Measurements from ENCODE around the gene DCAF8.
A peak's percentile ranks its signal among the peaks of the same experiment; 100 is the strongest.
"Not testable (repeated sequence)": the region's sequence is repeated elsewhere in the genome, so short reads cannot be mapped to it uniquely, and the experiment has no call there.

The DCAF8 gene

GRCh38 chr1:160261893-160262794 is at the start of gene DCAF8:
Gene DCAF8, minus strand, starts transcription at chr1:160262549. Its CDS starts 18,541 bp downstream, at chr1:160244008.
- Mint-ChIP-seq H3K9me3 (no peaks in the 10 kb centered on the region), H3K4me3 (peak within 1 kb of the TSS; percentile 99), H3K36me3 (peaks cover 56% of the 10 kb centered on the region), H3K4me1 (peaks cover 41% of the 10 kb centered on the region), H3K27ac (peak within 1 kb of the TSS; percentile 100)
- ATAC-seq (peak; percentile 88), DNase-seq (ENCODE audit: low spot score in 2 of 2) (peak; percentile 94 to 99)

- Mint-ChIP-seq H3K27ac (no peak overlapping the region), H3K9me3 (no peaks in the 10 kb centered on the region), H3K4me3 (no peak overlapping the region), H3K4me1 (no peaks in the 10 kb centered on the region), H3K36me3 (peaks cover 100% of the 10 kb centered on the region)
- ATAC-seq (no peak), DNase-seq (ENCODE audit: low spot score in 2 of 2) (no peak)
Measured at GRCh38 chr1:160309571-160309970, 47.2 kb upstream of the DCAF8 start.

- DNase-seq (ENCODE audit: low spot score in 2 of 2) = no peak
- H3K36me3 Mint-ChIP-seq = peaks cover 100% of the 10 kb centered on the region
- H3K27ac Mint-ChIP-seq = no peak overlapping the region
- H3K4me1 Mint-ChIP-seq = no peaks in the 10 kb centered on the region
- no peaks in the 10 kb centered on the region for H3K9me3 Mint-ChIP-seq
- ATAC-seq = no peak
- H3K4me3 Mint-ChIP-seq = no peak overlapping the region
Measured at GRCh38 chr1:160309185-160309557, 46.8 kb upstream of the DCAF8 start.

- H3K9me3 Mint-ChIP-seq = no peaks in the 10 kb centered on the region
- no peak for DNase-seq (ENCODE audit: low spot score in 2 of 2)
- peaks cover 100% of the 10 kb centered on the region for H3K36me3 Mint-ChIP-seq
- peak overlapping the region; percentile 29 for H3K27ac Mint-ChIP-seq
- no peak for ATAC-seq
- no peaks in the 10 kb centered on the region for H3K4me1 Mint-ChIP-seq
- no peak overlapping the region for H3K4me3 Mint-ChIP-seq
Measured at GRCh38 chr1:160308451-160309184, 46.3 kb upstream of the DCAF8 start.

DNA sequence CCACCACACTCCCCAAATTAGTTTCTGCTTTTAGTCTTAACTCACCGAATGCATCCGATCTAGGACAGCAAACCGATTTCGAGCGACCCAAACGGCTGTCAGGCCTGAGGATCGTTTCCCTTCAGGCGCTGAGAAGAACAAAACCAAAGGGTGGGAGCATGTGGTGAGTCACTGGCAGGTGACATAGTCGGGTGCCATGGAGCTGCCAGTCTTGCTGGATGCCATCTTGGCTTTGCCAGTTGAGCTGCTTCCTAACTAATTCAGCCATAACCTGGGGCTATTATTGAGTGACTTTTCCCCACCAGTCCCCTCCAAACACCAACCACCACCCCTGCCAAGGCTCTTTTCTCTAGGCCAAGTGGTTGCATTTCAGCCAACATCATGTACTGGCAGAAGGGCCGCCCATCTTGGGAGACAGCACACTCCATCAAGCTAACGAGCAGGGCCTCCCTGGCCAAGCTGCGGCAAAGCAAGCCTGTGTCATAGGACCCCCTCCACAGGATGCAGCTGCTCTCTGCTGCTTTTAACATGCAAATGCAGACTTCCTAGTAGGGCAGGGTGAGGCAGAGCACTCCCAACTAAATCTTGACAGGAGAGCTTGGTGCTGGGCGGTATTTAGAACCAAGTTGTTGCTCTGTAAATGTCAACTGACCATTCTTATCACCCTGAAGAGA is 44.9 kb upstream of the DCAF8 start:
- ATAC-seq = no peak
- Mint-ChIP-seq H3K36me3 (peaks cover 100% of the 10 kb centered on the region), H3K4me1 (no peaks in the 10 kb centered on the region), H3K27ac (no peak overlapping the region), H3K4me3 (no peak overlapping the region), H3K9me3 (no peaks in the 10 kb centered on the region)
- DNase-seq (ENCODE audit: low spot score in 2 of 2) = no peak

- Mint-ChIP-seq H3K36me3 (peaks cover 100% of the 10 kb centered on the region), H3K27ac (peak overlapping the region; percentile 35), H3K4me1 (no peaks in the 10 kb centered on the region), H3K4me3 (no peak overlapping the region), H3K9me3 (no peaks in the 10 kb centered on the region)
- DNase-seq (ENCODE audit: low spot score in 2 of 2) (no peak), ATAC-seq (no peak)
Measured at GRCh38 chr1:160300173-160300572, 37.8 kb upstream of the DCAF8 start.

DNA sequence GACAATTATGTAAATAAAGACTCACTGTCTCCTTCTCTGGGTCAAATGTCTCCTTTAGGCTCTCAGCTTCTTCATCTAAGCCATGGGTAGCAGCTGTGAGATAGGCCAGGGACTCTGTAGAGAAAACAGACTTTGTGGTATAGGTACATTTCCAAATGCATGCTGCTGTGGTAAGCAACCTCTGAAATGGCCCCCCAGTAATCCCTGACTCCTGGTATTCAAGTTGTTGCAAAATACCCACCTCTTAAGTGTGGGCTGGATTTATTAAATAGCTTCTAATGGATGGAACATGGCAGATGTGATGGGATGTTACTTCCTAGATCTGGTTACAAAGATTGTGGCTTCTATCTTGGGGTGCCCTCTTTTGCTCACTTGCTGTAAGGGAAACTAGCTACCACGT is 33.7 kb upstream of the DCAF8 start:
- Mint-ChIP-seq H3K4me1 (peaks cover 9% of the 10 kb centered on the region), H3K36me3 (peaks cover 100% of the 10 kb centered on the region), H3K4me3 (no peak overlapping the region), H3K27ac (no peak overlapping the region), H3K9me3 (no peaks in the 10 kb centered on the region)
- DNase-seq (ENCODE audit: low spot score in 2 of 2) = no peak
- no peak for ATAC-seq

- peak overlapping the region; percentile 66 for H3K27ac Mint-ChIP-seq
- no peaks in the 10 kb centered on the region for H3K9me3 Mint-ChIP-seq
- no peak for ATAC-seq
- H3K36me3 Mint-ChIP-seq = peaks cover 100% of the 10 kb centered on the region
- no peak overlapping the region for H3K4me3 Mint-ChIP-seq
- peaks cover 10% of the 10 kb centered on the region for H3K4me1 Mint-ChIP-seq
- DNase-seq (ENCODE audit: low spot score in 2 of 2) = no peak
Measured at GRCh38 chr1:160293020-160293968, 30.9 kb upstream of the DCAF8 start.

DNA sequence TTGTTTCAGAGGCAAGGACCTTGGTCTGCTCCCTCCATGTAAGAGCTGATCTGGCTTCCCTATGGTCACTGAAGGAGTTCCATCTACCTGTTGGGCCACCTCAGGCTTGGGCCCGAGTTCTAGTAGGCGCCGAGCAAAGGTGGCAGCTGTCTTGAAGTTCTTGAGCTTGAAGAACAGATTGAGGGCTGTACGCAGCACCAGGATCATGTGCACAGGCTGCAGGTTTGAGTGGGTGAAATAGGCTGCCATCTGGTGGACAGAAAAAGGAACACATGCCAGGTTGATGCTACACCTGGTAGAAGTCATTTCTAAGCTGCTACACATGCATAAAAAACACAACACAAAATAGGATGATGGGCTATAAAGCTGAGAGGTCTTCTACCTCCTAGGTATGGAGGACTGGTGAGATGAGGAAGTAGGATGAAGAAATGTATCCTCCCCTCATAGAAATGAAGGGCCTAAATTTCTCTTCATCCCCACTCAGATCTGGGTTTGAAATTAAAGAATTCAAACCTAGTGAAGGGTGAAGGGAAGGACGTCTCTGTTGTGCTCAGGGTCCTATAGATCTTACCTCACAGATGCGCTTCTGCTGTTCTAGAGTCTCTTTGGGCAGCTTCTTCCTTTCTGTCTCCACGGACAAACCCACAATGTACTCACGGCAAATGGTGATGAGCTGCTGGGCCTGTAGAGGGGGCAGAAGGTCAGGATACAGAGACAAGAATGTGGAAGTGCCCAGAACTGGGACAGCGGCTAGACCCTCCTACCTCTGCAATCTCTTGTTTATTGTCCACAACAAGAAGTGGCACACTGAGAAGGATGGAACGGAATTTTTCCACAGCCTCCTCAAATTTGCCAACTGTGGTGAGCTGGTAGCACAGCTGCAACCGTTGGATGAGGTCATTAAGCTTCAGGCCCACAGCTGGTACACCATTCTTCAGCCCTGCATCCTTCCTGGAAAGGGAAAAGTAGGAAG is 29.2 kb upstream of the DCAF8 start:
- Mint-ChIP-seq H3K36me3 (peaks cover 91% of the 10 kb centered on the region), H3K4me1 (peaks cover 10% of the 10 kb centered on the region), H3K27ac (peak overlapping the region; percentile 26), H3K9me3 (no peaks in the 10 kb centered on the region), H3K4me3 (no peak overlapping the region)
- DNase-seq (ENCODE audit: low spot score in 2 of 2) = peak; percentile 38 to 77
- peak; percentile 94 for ATAC-seq

DNA sequence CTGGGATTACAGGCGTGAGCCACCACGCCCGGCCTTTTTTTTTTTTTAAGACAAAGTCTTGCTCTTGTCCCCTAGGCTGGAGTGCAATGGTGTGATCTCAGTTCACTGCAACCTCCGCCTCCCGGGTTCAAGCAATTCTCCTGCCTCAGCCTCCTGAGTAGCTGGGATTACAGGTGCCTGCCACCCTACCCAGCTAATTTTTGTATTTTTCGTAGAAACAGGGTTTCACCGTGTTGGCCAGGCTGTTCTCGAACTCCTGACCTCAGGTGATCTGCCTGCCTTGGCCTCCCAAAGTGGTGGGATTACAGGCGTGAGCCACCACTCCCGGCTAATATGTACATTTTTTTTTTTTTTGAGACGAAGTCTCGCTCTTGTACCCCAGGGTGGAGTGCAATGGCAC is 25.4 kb upstream of the DCAF8 start:
- not testable (repeated sequence) for H3K4me3 Mint-ChIP-seq; ATAC-seq; DNase-seq (ENCODE audit: low spot score in 2 of 2); H3K9me3 Mint-ChIP-seq; H3K27ac Mint-ChIP-seq
- Mint-ChIP-seq H3K4me1 (peaks cover 35% of the 10 kb centered on the region), H3K36me3 (peaks cover 76% of the 10 kb centered on the region)

- peak overlapping the region; percentile 97 for H3K27ac Mint-ChIP-seq
- ATAC-seq = no peak
- peaks cover 76% of the 10 kb centered on the region for H3K36me3 Mint-ChIP-seq
- H3K4me1 Mint-ChIP-seq = peaks cover 25% of the 10 kb centered on the region
- no peak for DNase-seq (ENCODE audit: low spot score in 2 of 2)
- no peaks in the 10 kb centered on the region for H3K9me3 Mint-ChIP-seq
- H3K4me3 Mint-ChIP-seq = peak overlapping the region; percentile 98
Measured at GRCh38 chr1:160285506-160285905, 23.2 kb upstream of the DCAF8 start.

DNA sequence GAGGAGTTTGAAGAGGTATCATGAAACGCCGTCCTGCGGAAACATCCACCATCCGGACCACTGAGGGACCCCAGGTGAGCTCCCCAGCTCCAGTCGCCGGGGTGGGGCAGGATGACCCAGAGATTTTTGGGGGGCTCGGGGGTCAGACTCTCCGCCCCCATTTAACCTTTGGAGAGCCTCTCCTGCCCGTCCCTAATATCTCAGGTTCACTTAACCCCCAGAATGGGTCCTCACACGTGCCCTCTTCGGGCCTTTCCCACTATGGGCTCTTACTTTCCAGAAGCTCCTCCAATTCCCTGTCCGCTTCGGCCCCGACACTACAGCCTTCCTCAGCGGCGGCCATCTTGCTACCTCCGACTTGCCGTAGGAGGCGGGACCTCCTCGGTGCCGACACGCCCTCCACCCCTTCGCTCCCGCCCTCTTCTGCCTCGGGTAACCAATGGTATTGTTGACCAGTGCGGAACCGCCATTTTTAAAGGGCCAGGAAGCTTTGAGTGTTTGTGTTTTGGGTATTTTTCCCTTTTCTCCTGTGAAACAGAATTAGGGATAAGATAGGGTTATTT is 22.5 kb upstream of the DCAF8 start, which contains the start of gene PEX19:
Gene PEX19, minus strand, starts transcription at position 352 of the 563 bp plus-strand sequence. Its CDS starts 9 bp downstream, at position 343.
- ATAC-seq (peak; percentile 100), DNase-seq (ENCODE audit: low spot score in 2 of 2) (peak; percentile 77 to 95)
- Mint-ChIP-seq H3K9me3 (no peaks in the 10 kb centered on the region), H3K36me3 (peaks cover 76% of the 10 kb centered on the region), H3K4me1 (peaks cover 25% of the 10 kb centered on the region), H3K4me3 (peak within 1 kb of the TSS; percentile 98), H3K27ac (peak within 1 kb of the TSS; percentile 97)

- ATAC-seq (peak; percentile 54), DNase-seq (ENCODE audit: low spot score in 2 of 2) (no peak)
- H3K36me3 Mint-ChIP-seq = peaks cover 76% of the 10 kb centered on the region
- H3K4me3 Mint-ChIP-seq = peak overlapping the region; percentile 98
- H3K9me3 Mint-ChIP-seq = no peaks in the 10 kb centered on the region
- peak overlapping the region; percentile 97 for H3K27ac Mint-ChIP-seq
- peaks cover 25% of the 10 kb centered on the region for H3K4me1 Mint-ChIP-seq
Measured at GRCh38 chr1:160284220-160284781, 22.0 kb upstream of the DCAF8 start.

Data from stimulated activated effector memory CD8-positive, alpha-beta T cell treated with anti-CD3 and anti-CD28 coated beads, Interleukin-12 subunit alpha, Interleukin-12 subunit beta, amount 100 ng/mL, for 72 hours (primary cell).